ENCODE data around the gene HTR3E.

DNA sequence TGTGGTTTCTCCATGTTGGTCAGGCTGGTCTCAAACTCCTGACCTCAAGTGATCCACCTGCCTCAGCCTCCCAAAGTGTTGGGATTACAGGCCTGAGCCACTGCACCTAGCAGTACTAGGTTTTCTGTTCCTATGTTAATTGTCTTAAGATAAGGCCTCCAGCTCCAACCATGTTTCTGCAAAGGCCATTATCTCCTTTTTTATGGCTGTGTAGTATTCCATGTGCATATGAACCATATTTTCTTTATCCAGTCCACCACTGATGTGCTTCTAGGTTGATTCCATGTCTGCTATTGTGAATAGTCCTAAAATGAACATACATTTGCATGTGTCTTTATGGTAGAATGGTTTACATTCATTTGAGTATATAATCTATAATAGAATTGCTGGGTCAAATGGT is 34.2 kb upstream of the HTR3E start:
- TF ChIP-seq EZH2 (IDR thresholded peaks at IDR 0.05; ENCODE audit: borderline replicate concordance, insufficient read depth, low read length, poor library complexity, severe bottlenecking) = no peak
- TF ChIP-seq MXI1 (conservative IDR thresholded peaks at IDR 0.05; ENCODE audit: poor library complexity, severe bottlenecking) = no peak
- TF ChIP-seq, protein P1, sequence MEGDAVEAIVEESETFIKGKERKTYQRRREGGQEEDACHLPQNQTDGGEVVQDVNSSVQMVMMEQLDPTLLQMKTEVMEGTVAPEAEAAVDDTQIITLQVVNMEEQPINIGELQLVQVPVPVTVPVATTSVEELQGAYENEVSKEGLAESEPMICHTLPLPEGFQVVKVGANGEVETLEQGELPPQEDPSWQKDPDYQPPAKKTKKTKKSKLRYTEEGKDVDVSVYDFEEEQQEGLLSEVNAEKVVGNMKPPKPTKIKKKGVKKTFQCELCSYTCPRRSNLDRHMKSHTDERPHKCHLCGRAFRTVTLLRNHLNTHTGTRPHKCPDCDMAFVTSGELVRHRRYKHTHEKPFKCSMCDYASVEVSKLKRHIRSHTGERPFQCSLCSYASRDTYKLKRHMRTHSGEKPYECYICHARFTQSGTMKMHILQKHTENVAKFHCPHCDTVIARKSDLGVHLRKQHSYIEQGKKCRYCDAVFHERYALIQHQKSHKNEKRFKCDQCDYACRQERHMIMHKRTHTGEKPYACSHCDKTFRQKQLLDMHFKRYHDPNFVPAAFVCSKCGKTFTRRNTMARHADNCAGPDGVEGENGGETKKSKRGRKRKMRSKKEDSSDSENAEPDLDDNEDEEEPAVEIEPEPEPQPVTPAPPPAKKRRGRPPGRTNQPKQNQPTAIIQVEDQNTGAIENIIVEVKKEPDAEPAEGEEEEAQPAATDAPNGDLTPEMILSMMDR (IDR thresholded peaks at IDR 0.05; ENCODE audit: poor library complexity, severe bottlenecking) = no peak
- no peak for TF ChIP-seq EP300 (conservative IDR thresholded peaks at IDR 0.05; ENCODE audit: poor library complexity, severe bottlenecking)
- no peak for TF ChIP-seq RAD21 (conservative IDR thresholded peaks at IDR 0.05)
- no peak for TF ChIP-seq TAF1 (IDR thresholded peaks at IDR 0.05; ENCODE audit: low read depth)
- no peak for TF ChIP-seq POLR2AphosphoS5 (IDR thresholded peaks at IDR 0.05)
- TF ChIP-seq, protein P2, sequence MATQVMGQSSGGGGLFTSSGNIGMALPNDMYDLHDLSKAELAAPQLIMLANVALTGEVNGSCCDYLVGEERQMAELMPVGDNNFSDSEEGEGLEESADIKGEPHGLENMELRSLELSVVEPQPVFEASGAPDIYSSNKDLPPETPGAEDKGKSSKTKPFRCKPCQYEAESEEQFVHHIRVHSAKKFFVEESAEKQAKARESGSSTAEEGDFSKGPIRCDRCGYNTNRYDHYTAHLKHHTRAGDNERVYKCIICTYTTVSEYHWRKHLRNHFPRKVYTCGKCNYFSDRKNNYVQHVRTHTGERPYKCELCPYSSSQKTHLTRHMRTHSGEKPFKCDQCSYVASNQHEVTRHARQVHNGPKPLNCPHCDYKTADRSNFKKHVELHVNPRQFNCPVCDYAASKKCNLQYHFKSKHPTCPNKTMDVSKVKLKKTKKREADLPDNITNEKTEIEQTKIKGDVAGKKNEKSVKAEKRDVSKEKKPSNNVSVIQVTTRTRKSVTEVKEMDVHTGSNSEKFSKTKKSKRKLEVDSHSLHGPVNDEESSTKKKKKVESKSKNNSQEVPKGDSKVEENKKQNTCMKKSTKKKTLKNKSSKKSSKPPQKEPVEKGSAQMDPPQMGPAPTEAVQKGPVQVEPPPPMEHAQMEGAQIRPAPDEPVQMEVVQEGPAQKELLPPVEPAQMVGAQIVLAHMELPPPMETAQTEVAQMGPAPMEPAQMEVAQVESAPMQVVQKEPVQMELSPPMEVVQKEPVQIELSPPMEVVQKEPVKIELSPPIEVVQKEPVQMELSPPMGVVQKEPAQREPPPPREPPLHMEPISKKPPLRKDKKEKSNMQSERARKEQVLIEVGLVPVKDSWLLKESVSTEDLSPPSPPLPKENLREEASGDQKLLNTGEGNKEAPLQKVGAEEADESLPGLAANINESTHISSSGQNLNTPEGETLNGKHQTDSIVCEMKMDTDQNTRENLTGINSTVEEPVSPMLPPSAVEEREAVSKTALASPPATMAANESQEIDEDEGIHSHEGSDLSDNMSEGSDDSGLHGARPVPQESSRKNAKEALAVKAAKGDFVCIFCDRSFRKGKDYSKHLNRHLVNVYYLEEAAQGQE (IDR thresholded peaks at IDR 0.05; ENCODE audit: borderline replicate concordance) = no peak
- no peak for TF ChIP-seq SMC3 (conservative IDR thresholded peaks at IDR 0.05; ENCODE audit: poor library complexity)

Measured in neural cell (in vitro differentiated cells).